LNCaP clone FGC (cell line): ENCODE data around the gene AGBL4.

ENCODE experiments used
- DNase-seq: peaks from one replicate; pipeline ENCODE4 v3.0.0-alpha.2; 2011; ENCODE audit warnings: low read depth
- H3K4me3 ChIP-seq: 2 replicates; pipeline ENCODE4 v1.5.1; 2011; ENCODE audit warnings: mild to moderate bottlenecking, low read depth, low read length, control low read depth
- CTCF ChIP-seq: IDR thresholded peaks from 2 replicates; pipeline ENCODE4 v1.5.1; 2012; ENCODE audit warnings: mild to moderate bottlenecking; ENCODE audit not compliant: control insufficient read depth, insufficient read depth; ENCODE audit errors: extremely low read depth

Gene AGBL4

GRCh38 chr1:48792961-48793360 is 1230.8 kb downstream of the AGBL4 start:
- no peak for TF ChIP-seq CTCF
- H3K4me3 ChIP-seq, result no peak overlapping the region
- DNase-seq, result no peak

GRCh38 chr1:48790397-48790796 is 1233.4 kb downstream of the AGBL4 start:
- no peak for TF ChIP-seq CTCF
- no peak overlapping the region for H3K4me3 ChIP-seq
- DNase-seq, result no peak

- no peak overlapping the region for H3K4me3 ChIP-seq
- DNase-seq, result no peak
- TF ChIP-seq CTCF, result no peak
Measured at GRCh38 chr1:48789903-48790302, 1233.9 kb downstream of the AGBL4 start.

- no peak for DNase-seq
- no peak overlapping the region for H3K4me3 ChIP-seq
- no peak for TF ChIP-seq CTCF
Measured at GRCh38 chr1:48785869-48786268, 1237.9 kb downstream of the AGBL4 start.

GRCh38 chr1:48784301-48784700 is 1239.5 kb downstream of the AGBL4 start:
- TF ChIP-seq CTCF, result no peak
- no peak for DNase-seq
- no peak overlapping the region for H3K4me3 ChIP-seq

- TF ChIP-seq CTCF, result no peak
- DNase-seq, result peak; percentile 30
- peak overlapping the region; percentile 48 for H3K4me3 ChIP-seq
Measured at GRCh38 chr1:48777219-48777895, 1246.4 kb downstream of the AGBL4 start.
